NCI-H1105 treated with DMSO at 0.1 percent for 48 hours (cell line): ENCODE measurements around the gene ZMIZ1.
"Not testable (repeated sequence)": the region's sequence is repeated elsewhere in the genome, so short reads cannot be mapped to it uniquely, and the experiment has no call there.

Experiments
- DNase-seq: peaks from one replicate; lab custom pipeline; 2025; lab: John Stamatoyannopoulos, UW

ZMIZ1 gene

GRCh38 chr10:79031723-79032122 is 37.0 kb upstream of the ZMIZ1 start:
- DNase-seq, result no peak

DNA sequence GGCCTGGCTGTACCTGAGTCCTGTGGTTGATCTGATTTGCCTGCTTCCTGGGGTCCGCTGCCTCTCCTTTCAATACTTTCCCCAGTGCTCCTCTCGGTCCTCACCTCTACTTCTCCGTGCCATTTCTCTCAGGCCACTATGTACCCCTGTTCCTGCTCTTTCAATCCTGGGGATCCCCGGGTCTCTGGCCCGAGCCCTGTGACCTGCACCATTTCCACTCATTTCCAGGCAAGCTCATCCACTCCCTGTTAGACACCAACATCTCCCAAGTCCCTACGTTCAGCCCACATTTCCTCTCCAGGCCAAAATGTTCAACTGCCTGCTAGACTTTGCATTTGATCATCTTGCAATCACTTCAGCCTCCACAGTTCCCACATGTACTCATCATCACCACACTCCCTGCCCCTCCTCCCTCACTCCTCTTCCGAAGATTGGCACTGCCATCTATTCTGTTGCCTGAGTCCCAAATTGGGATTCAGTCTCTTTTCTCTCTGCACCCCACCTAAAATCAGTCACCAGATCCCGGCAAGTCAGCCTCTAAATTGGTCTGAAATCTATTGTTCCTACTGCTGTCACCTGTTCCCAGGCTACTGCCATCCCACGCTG is 34.4 kb upstream of the ZMIZ1 start:
- no peak for DNase-seq

DNA sequence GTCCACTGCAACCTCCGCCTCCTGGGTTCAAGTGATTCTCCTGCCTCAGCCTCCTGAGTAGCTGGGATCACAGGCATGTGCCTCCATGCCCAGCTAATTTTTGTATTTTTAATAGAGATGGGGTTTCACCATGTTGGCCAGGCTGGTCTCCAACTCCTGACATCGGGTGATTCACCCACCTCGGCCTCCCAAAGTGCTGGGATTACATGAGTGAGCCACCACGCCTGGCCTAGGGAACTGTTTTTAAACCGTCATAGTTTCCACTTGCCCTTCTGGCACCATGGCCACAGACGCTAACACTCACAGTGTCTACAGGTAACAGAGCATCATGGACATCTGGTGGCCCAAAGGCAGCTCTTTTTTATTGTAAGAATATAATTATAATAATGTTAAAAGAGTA is 32.4 kb upstream of the ZMIZ1 start:
- not testable (repeated sequence) for DNase-seq

DNA sequence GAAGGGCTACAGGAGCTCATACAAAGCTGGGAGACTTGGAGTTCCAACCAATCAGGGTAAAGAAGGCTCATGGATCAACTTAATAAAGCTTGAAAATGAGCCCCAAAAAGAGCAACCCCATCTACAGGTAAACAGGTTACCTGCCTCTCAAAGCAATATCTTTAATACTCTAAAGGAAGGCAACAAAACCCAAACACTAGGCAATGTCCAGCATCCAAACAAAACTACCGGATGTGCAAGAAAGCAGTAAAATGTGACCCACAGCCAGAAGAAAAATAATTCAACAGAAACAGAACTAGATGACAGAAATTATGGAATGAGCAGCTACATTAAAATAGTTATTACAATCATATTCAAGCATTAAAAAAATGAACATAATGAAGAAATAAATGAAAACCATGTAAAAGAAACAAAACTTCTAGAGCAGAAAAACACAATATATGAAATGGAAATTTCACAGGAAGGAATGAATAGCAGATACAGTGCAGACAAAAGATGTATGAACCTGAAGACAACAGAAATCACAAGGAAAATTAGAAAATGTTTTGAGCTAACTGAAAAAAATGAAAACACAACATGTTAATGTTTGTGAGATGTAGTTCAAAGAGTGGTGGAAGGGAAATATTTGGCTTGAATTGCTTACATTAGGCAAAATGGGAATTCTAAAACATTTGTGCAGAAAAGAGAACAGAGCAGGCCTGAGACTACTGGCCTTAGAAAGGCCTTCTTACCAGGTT is 30.5 kb upstream of the ZMIZ1 start:
- DNase-seq, result no peak

DNA sequence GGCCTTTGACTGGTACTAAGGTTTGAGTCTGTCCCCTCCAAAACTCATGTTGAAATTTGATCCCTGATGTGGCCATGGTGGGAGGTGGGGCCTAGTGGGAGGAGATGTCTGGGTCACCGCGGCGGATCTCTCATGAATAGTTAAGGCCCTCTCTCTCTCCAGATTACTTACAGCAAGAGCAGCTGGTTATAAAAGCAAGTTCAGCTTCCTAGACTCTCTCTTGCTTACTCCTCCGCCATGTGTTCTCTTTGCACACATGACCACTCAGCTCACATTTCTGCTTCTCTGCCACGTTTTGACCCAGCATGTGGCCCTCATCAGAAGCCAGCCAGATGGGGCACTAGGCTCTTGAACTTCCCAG is 29.9 kb upstream of the ZMIZ1 start:
- no peak for DNase-seq

- no peak for DNase-seq
Observed at GRCh38 chr10:79042639-79043411, 25.9 kb upstream of the ZMIZ1 start.

GRCh38 chr10:79044036-79044632 is 24.6 kb upstream of the ZMIZ1 start:
- no peak for DNase-seq

DNA sequence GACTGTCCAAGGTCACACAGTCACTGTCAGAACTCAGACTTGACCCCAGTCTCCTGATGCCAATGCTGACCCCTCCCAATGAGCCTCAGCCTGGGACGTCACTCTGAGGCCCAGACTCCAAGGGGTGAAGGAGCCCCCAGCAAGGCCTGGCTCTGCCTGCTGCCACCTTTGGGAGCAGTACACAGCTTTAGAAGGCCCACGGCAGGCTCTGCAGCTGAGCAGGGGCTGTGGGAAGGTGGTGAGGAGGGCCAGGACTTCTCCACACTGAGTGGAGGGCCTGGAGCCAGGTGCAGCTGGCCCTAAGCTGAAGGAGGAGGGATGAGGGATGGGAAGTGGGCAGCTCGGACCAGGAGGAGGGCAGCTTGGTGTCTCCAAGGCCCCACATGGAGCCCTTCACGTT is 23.9 kb upstream of the ZMIZ1 start:
- no peak for DNase-seq

- no peak for DNase-seq
Observed at GRCh38 chr10:79045566-79046175, 23.1 kb upstream of the ZMIZ1 start.

- DNase-seq, result no peak
Observed at GRCh38 chr10:79046326-79046725, 22.4 kb upstream of the ZMIZ1 start.

DNA sequence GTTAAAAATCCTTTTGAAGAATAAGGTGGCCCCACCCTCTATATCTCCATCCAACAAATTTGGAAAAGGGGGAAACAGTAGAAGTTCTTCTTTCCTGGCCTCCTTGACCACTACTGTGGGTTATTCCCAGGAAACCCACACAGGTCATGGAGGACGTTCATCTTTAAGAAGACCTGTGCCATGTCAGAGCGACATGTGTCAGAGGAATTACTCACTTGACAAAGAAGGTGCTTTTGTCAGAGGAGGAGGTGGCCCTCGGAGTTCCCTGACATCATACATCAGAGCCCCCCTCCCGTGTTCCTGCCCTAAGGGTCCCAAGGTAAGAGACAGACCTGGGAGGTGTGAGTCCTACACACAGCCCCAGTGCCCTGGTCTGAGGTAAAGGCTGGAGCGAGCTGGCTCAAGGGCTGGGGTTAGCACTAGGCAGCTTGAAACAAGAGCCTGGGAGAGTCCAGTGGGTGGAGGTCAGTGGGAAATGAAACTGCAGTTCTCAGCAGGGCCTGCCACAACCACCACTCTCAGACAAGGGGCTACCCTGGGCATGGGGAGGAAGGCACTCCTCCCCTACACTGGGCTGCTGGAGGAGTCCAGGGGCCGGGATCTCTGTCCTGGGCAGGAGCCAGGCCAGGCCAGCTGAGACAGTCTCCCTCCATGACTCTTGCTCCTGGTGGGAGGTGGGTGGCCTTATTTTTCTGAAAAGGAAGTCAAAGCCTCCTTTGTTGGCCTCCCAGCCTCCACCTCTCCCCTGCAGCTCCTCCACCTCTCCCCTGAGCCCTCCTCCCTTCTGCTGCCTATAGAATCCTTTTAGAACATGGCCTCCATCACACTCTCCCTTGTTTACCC is 21.8 kb upstream of the ZMIZ1 start:
- no peak for DNase-seq

GRCh38 chr10:79047584-79047874 is 21.2 kb upstream of the ZMIZ1 start:
- DNase-seq, result no peak

DNA sequence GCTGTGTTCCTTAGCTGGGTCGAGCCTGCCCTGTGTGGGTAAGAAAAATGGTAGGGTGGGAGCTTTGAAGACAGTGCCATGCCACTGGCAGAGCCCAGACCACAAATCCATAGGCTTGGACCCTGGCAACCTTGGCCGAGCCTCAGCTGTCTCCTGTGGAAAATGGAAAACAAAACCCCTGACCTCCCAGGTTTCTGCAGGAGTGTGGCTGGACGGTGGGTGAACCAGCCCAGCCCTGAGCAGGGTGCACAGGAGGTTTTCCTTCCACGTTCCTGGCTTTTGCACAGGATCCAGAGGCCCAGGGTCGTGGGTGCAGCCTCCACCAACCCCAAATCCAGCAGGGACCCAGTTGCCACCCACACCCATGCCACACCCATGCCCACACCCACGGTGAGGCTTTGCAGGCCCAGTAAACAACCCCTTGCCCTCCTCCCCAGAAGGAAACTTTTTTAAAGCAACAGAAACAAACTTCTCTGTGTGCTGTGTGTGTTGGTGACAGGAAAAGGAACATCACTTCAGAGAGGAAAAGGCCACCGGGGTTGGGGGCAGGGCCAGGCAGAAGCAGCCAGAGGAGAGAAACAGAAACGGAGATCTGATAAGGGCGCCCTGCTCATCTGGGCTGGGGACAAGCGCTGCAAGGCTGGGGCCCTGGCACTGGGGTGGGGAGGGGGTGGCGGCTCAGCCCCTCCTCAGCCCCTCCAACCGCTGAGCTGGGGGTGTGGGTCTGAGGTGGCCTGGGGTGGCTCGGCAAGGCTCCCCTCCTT is 20.7 kb upstream of the ZMIZ1 start:
- no peak for DNase-seq

DNA sequence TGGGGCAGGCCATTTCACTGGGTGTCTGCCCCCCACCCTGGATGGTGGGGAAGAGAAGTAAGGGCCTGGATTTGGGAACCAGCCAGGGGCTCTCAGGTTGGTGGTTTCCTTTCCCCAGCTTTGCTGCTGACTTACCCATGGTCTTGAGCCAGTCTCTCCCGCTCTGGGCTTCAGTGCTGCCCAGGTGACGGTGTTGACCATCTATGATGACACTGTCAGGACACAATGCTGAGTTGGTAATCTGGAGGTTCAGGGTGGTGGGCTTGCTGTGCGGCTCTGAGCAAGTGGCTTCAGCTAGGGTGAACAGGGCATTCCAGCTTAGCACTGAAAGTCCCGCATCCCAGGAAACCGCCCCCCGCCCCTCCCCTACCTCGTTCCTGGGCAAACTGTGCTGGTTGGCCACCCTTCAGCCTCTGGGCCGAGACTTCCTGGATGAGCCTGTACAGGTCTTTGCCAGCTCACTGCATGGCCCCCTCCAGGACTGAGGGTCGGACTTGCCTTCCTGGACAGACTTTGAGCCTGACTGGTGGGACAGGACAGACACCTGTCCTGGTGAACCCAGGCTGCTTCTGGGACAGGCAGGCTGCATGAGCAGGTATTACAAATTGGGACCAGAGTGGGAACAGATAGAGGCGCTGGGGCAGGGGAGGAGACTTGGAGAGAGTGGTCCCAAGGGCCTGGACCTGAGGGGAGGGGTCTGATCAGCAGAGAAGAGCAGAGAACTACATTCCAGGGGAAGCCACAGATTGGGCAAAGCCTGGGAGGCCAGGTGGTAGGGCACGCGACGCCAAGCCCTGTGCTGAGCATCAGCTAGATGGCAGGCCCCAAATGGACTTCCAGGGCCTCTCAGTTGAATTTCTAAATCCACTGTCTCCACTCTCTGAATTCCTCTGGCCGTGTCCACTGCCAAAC is 19.9 kb upstream of the ZMIZ1 start:
- no peak for DNase-seq

GRCh38 chr10:79049931-79050895 is 18.6 kb upstream of the ZMIZ1 start:
- DNase-seq, result no peak

- DNase-seq, result no peak
Observed at GRCh38 chr10:79050896-79051555, 17.7 kb upstream of the ZMIZ1 start.

- no peak for DNase-seq
Observed at GRCh38 chr10:79051766-79052165, 17.0 kb upstream of the ZMIZ1 start.
